ENCODE results near the gene DHX8. TPM values are rescaled to one million over a fixed set of nuclear protein-coding genes. Genes with fewer than 3 reads are reported as not detected.

DHX8 gene
- polyA plus RNA-seq, 1 donor (not counting 4 experiments of a cell fraction or from before 2014, with no cell fraction given) = 30.1 TPM

- peak overlapping the region; percentile 98 for H3K4me2 ChIP-seq (ENCODE audit: control insufficient read depth, extremely low read depth, insufficient read depth, low read depth, low read length)
- H3K9ac ChIP-seq (ENCODE audit: control insufficient read depth, extremely low read depth, insufficient read depth, low read length) = no peak overlapping the region
- peaks cover under 1 to 2% of the 10 kb centered on the region in 2 experiments for H3K36me3 ChIP-seq (ENCODE audit: control insufficient read depth in 2 of 2, extremely low read depth in 1 of 2, insufficient read depth in 2 of 2, low read length in 2 of 2)
- peaks cover 58% of the 10 kb centered on the region for H3K4me1 ChIP-seq (ENCODE audit: control insufficient read depth, extremely low read depth, insufficient read depth, low read length)
- no peaks in the 10 kb centered on the region for H3K9me3 ChIP-seq (ENCODE audit: control insufficient read depth, low read depth, low read length)
- FAIRE-seq (no peak), DNase-seq (ENCODE audit: low read depth, low spot score) (no peak)
- TF ChIP-seq EZH2 (IDR thresholded peaks at IDR 0.05; ENCODE audit: low read length) = no peak
- no peak for TF ChIP-seq CTCF (optimal IDR thresholded peaks at IDR 0.05 in 1 of 3, IDR thresholded peaks at IDR 0.05 in 1 of 3, conservative IDR thresholded peaks at IDR 0.05 in 1 of 3; ENCODE audit: extremely low read depth in 1 of 3, insufficient read depth in 2 of 3, low read length in 3 of 3)
- H3K79me2 ChIP-seq (ENCODE audit: control insufficient read depth, insufficient read depth, low read length) = peaks cover 47% of the 10 kb centered on the region
- H2AFZ ChIP-seq (ENCODE audit: control insufficient read depth, low read length) = no peak overlapping the region
- H4K20me1 ChIP-seq (ENCODE audit: control insufficient read depth, extremely low read depth, insufficient read depth, low read length) = no peaks in the 10 kb centered on the region
- dilution Hi-C loops (cut with MboI; ENCODE audit: extremely low pct_ligation_motif_present, low sequenced_read_pairs) = no loop called here
- H3K4me3 ChIP-seq (ENCODE audit: control insufficient read depth in 2 of 3, extremely low read depth in 1 of 3, insufficient read depth in 2 of 3, low read depth in 1 of 3, low read length in 3 of 3) = no peak overlapping the region
- H3K9me1 ChIP-seq (ENCODE audit: control insufficient read depth, extremely low read depth, insufficient read depth, low read length) = no peaks in the 10 kb centered on the region
- no peaks in the 10 kb centered on the region for H3K27me3 ChIP-seq (ENCODE audit: control insufficient read depth, extremely low read depth, insufficient read depth, low read length)
- H3K27ac ChIP-seq (ENCODE audit: control insufficient read depth, insufficient read depth, low read length) = no peak overlapping the region
These were observed 59.5 kb downstream of the DHX8 start for GRCh38 chr17:43543300-43543699.

GRCh38 chr17:43543771-43544575 is 60.2 kb downstream of the DHX8 start:
- FAIRE-seq (no peak), DNase-seq (ENCODE audit: low read depth, low spot score) (no peak)
- H3K4me3 ChIP-seq (ENCODE audit: control insufficient read depth in 2 of 3, extremely low read depth in 1 of 3, insufficient read depth in 2 of 3, low read depth in 1 of 3, low read length in 3 of 3) = peak overlapping the region; percentile 57 to 92 (median 80)
- no peaks in the 10 kb centered on the region for H3K9me3 ChIP-seq (ENCODE audit: control insufficient read depth, low read depth, low read length)
- peaks cover 61% of the 10 kb centered on the region for H3K4me1 ChIP-seq (ENCODE audit: control insufficient read depth, extremely low read depth, insufficient read depth, low read length)
- H2AFZ ChIP-seq (ENCODE audit: control insufficient read depth, low read length) = no peak overlapping the region
- H3K79me2 ChIP-seq (ENCODE audit: control insufficient read depth, insufficient read depth, low read length) = peaks cover 44% of the 10 kb centered on the region
- no peaks in the 10 kb centered on the region for H3K27me3 ChIP-seq (ENCODE audit: control insufficient read depth, extremely low read depth, insufficient read depth, low read length)
- no peaks in the 10 kb centered on the region for H3K9me1 ChIP-seq (ENCODE audit: control insufficient read depth, extremely low read depth, insufficient read depth, low read length)
- TF ChIP-seq EZH2 (IDR thresholded peaks at IDR 0.05; ENCODE audit: low read length) (no peak), CTCF (optimal IDR thresholded peaks at IDR 0.05 in 1 of 3, IDR thresholded peaks at IDR 0.05 in 1 of 3, conservative IDR thresholded peaks at IDR 0.05 in 1 of 3; ENCODE audit: extremely low read depth in 1 of 3, insufficient read depth in 2 of 3, low read length in 3 of 3) (no peak)
- peak overlapping the region; percentile 94 for H3K9ac ChIP-seq (ENCODE audit: control insufficient read depth, extremely low read depth, insufficient read depth, low read length)
- peak overlapping the region; percentile 96 for H3K27ac ChIP-seq (ENCODE audit: control insufficient read depth, insufficient read depth, low read length)
- H4K20me1 ChIP-seq (ENCODE audit: control insufficient read depth, extremely low read depth, insufficient read depth, low read length) = no peaks in the 10 kb centered on the region
- dilution Hi-C loops (cut with MboI; ENCODE audit: extremely low pct_ligation_motif_present, low sequenced_read_pairs) = no loop called here
- H3K36me3 ChIP-seq (ENCODE audit: control insufficient read depth in 2 of 2, extremely low read depth in 1 of 2, insufficient read depth in 2 of 2, low read length in 2 of 2) = peaks cover 0 to 2% of the 10 kb centered on the region in 2 experiments
- peak overlapping the region; percentile 98 for H3K4me2 ChIP-seq (ENCODE audit: control insufficient read depth, extremely low read depth, insufficient read depth, low read depth, low read length)
